Karpas-422 (cell line): Measurements from ENCODE around the gene ZSCAN22. TPM values are rescaled to one million over a fixed set of nuclear protein-coding genes. Genes with fewer than 3 reads are reported as not detected.
"Not testable (repeated sequence)": the region's sequence is repeated elsewhere in the genome, so short reads cannot be mapped to it uniquely, and the experiment has no call there.

ENCODE experiments used
- DNase-seq: peaks from one replicate; pipeline ENCODE4 v3.0.0-alpha.2; 2015
- H2AFZ ChIP-seq: fragments of 200-600 bp; sonication (generic); 2 replicates; pipeline ENCODE4 v1.6.1; 2014; ENCODE audit warnings: antibody characterized with exemption, low read length, mixed read lengths
- H3K27ac ChIP-seq: fragments of 200-600 bp; sonication (generic); 2 replicates; pipeline ENCODE4 v1.5.1; 2014; ENCODE audit warnings: mild to moderate bottlenecking, low read length, moderate library complexity
- H3K27me3 ChIP-seq: fragments of 200-600 bp; sonication (generic); 2 replicates; pipeline ENCODE4 v1.6.1; 2014; ENCODE audit warnings: low read length, mixed read lengths
- H3K36me3 ChIP-seq: fragments of 200-600 bp; sonication (generic); 2 replicates; pipeline ENCODE4 v1.6.1; 2014; ENCODE audit warnings: low read length, mixed read lengths; ENCODE audit not compliant: insufficient read depth
- H3K4me1 ChIP-seq: fragments of 200-600 bp; sonication (generic); 2 replicates; pipeline ENCODE4 v1.6.1; 2014; ENCODE audit warnings: mild to moderate bottlenecking, low read length, mixed read lengths
- H3K4me2 ChIP-seq: fragments of 200-600 bp; sonication (generic); 2 replicates; pipeline ENCODE4 v1.6.1; 2014; ENCODE audit warnings: low read length, low read depth, mild to moderate bottlenecking; ENCODE audit not compliant: poor library complexity, severe bottlenecking
- H3K4me3 ChIP-seq: fragments of 200-600 bp; sonication (generic); 2 replicates; pipeline ENCODE4 v1.5.1; 2014; ENCODE audit warnings: mild to moderate bottlenecking, antibody characterized with exemption, low read length, mixed read lengths
- H3K79me2 ChIP-seq: fragments of 200-600 bp; sonication (generic); 2 replicates; pipeline ENCODE4 v1.6.1; 2014; ENCODE audit warnings: mild to moderate bottlenecking, low read length, mixed read lengths
- H3K9ac ChIP-seq: fragments of 200-600 bp; sonication (generic); 2 replicates; pipeline ENCODE4 v1.6.0; 2014; ENCODE audit warnings: low read length
- H3K9me2 ChIP-seq: fragments of 200-600 bp; sonication (generic), shearing (Covaris generic); replicated peaks from 2 replicates; pipeline ENCODE4 v1.6.0; 2014; ENCODE audit warnings: mild to moderate bottlenecking, low read length, moderate library complexity; ENCODE audit not compliant: insufficient read depth
- H3K9me3 ChIP-seq: fragments of 300-700, 200-600 bp; sonication (generic); 2 replicates; pipeline ENCODE4 v1.6.1; 2014; ENCODE audit warnings: low read length, mixed read lengths
- H4K20me1 ChIP-seq: fragments of 200-600 bp; sonication (generic); 2 replicates; pipeline ENCODE4 v1.6.1; 2014; ENCODE audit warnings: mild to moderate bottlenecking, antibody characterized with exemption, low read length, low read depth; ENCODE audit not compliant: insufficient read depth
- total RNA-seq: library from RNA; depleted of rRNA; stranded (reverse); fragments of >200 nt; shearing (Covaris generic); gene quantifications from 2 replicates; pipeline ENCODE4 v1.2.3, GENCODE V29; 2014; ENCODE audit warnings: low replicate concordance

The ZSCAN22 gene
- total RNA-seq, 1 experiment from 2014 or later: 5.3 TPM

DNA sequence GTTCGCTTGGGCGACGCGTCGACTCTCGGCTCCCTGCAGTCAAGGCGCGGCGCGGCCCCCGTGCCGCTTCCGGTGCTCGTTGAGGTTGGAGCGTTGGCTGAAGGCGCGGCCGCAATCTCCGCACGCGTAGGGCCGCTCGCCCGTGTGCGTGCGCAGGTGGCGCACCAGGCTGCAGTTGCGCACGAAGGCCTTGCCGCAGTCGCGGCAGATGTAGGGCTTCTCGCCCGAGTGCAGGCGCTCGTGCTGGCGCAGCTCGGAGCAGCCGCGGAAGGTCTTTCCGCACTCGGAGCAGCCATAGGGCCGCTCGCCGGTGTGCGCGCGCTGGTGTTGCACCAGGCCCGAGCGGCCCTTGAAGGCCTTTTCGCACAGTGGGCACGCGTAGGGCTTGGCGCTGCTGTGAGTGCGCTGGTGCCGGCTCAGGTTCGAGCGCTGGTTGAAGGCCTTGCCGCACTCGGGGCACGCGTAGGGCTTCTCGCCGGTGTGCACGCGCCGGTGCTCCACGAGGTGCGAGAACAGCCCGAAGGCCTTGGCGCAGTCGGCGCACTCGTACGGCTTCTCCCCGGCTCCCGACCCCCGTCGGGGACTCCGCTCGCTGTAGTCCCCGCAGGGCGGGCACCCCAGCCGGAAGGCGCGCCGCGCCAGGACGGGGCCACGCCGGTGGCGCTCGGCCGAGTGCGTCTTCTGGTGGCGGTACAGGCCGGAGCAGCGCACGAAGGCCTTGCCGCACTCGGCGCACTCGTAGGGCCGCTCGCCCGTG, 41.1 kb downstream of the ZSCAN22 start:
- no peak overlapping the region for H3K4me3 ChIP-seq
- H3K9me2 ChIP-seq: no peaks in the 10 kb centered on the region
- no peaks in the 10 kb centered on the region for H4K20me1 ChIP-seq
- no peaks in the 10 kb centered on the region for H3K27me3 ChIP-seq
- H3K36me3 ChIP-seq: no peaks in the 10 kb centered on the region
- H3K9me3 ChIP-seq: no peaks in the 10 kb centered on the region
- no peak overlapping the region for H3K27ac ChIP-seq
- no peak overlapping the region for H2AFZ ChIP-seq
- H3K9ac ChIP-seq: no peak overlapping the region
- peaks cover 6% of the 10 kb centered on the region; the same call in 1 of the 2 replicates for H3K4me1 ChIP-seq
- H3K4me2 ChIP-seq: no peak overlapping the region
- no peak for DNase-seq
- H3K79me2 ChIP-seq: no peaks in the 10 kb centered on the region

DNA sequence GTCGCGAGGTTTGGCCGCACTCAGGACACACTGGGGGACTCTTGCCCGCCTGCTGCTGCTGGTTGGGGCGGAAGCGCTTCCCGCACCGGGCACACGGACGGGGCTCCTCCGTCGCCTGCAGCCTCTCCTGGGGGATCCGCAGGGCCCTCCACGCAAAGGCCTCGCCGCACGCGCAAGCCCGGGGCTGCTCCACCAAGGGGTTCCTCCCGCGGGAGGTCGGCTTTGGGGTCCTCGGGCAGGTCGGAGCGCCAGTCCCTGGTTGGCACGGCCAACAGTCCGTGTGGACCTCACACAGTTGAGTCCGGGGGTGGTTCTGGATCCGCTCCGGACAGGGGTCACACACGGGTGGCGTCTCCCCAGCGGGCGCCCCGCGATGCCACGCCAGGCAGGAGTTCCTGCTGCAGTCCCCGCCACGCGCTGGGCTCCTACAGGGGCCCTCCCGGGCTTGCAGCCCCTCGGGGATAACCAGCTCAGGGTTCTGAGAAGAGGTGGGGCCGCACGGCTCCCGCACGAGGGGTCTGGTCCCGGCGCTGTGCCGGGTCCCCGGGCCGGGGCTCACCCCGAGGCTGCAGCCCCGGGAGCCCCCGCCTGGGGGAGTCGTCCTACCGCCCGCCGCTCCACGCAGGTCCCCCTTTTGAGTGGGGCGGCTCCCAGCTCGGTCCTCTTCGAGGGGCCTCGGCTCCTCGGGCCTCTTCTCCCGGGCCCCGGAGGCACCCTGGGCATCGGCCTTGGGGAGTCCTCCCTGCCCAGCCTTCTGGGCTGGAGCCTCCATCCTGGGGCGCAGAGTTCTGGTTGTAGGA, 42.0 kb downstream of the ZSCAN22 start:
- H2AFZ ChIP-seq: no peak overlapping the region
- no peaks in the 10 kb centered on the region for H3K9me3 ChIP-seq
- H3K36me3 ChIP-seq: no peaks in the 10 kb centered on the region
- no peaks in the 10 kb centered on the region for H3K9me2 ChIP-seq
- H3K4me1 ChIP-seq: peaks cover 6% of the 10 kb centered on the region; the same call in 1 of the 2 replicates
- H3K79me2 ChIP-seq: no peaks in the 10 kb centered on the region
- no peak for DNase-seq
- H3K9ac ChIP-seq: no peak overlapping the region
- H4K20me1 ChIP-seq: no peaks in the 10 kb centered on the region
- H3K4me2 ChIP-seq: no peak overlapping the region
- H3K4me3 ChIP-seq: no peak overlapping the region
- no peak overlapping the region for H3K27ac ChIP-seq
- H3K27me3 ChIP-seq: no peaks in the 10 kb centered on the region

DNA sequence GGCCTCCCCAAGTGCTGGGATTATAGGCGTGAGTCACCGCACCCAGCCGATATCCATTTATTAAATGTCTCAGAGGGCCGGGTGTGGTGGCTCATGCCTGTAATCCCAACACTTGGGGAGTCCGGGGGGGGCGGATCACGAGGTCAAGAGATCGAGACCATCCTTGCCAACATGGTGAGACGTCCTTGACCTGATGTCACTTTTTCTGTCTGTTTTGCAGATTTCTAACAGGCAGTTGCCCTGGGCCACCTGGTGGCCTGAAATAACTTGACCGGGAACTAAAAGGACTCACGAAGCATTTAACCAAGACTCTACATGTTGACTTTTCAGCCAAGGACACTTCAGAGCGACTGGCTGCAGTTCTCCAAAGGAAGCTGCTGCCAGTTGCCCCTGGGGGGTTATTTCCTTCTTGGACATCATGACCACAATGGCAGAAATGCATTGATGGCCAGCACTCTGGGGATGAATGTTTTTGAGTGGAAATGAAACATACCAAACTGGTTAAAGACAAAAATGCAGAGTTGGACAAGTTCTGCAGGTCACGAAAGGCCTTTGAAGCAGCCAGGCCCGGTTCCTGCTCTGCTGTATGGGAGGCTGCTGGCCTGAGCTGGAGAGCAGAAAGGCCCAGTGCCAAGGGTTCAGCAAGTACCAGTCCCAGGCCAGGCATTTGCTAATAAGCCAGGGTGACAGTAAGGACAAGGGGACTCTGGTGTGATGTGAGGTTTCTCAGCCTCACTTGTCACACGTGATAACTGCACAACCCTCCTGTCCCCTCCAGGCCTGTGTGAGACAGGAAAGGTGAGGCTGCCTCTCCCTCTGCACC, 45.7 kb downstream of the ZSCAN22 start:
- Histone ChIP-seq H3K9ac (no peak overlapping the region), H3K4me1 (0 out of 2 replicates have a peak, but pooled peaks cover 2% of the 10 kb centered on the region), H3K4me3 (no peak overlapping the region), H3K27me3 (no peaks in the 10 kb centered on the region), H3K9me2 (no peaks in the 10 kb centered on the region), H3K27ac (no peak overlapping the region), H3K9me3 (no peaks in the 10 kb centered on the region), H2AFZ (no peak overlapping the region), H4K20me1 (no peaks in the 10 kb centered on the region), H3K4me2 (no peak overlapping the region), H3K79me2 (no peaks in the 10 kb centered on the region), H3K36me3 (no peaks in the 10 kb centered on the region)
- no peak for DNase-seq

DNA sequence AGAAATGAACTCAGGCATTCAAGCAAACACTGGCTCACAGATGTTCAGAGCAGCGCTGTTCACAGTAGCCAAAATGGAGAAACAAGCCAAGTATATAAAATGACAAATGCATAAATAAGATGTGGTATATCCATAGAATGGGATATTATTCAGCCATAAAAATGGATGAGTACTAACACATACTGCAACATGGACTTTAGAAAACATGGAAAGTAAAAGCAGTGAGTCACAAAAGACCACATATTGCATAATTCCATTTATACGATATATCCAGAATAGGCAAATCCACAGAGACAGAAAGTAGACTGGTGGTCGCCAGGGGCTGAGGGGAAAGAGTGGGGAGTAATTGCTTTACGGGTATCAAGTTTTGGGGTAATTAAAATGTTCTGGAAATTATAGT, 47.4 kb downstream of the ZSCAN22 start:
- Histone ChIP-seq H2AFZ (no peak overlapping the region), H3K4me3 (no peak overlapping the region), H3K79me2 (peaks cover under 1% of the 10 kb centered on the region), H4K20me1 (no peaks in the 10 kb centered on the region), H3K27ac (no peak overlapping the region), H3K9me2 (no peaks in the 10 kb centered on the region), H3K4me1 (peaks cover 7% of the 10 kb centered on the region), H3K9me3 (no peaks in the 10 kb centered on the region), H3K4me2 (no peak overlapping the region), H3K36me3 (no peaks in the 10 kb centered on the region), H3K27me3 (no peaks in the 10 kb centered on the region), H3K9ac (no peak overlapping the region)
- no peak for DNase-seq

DNA sequence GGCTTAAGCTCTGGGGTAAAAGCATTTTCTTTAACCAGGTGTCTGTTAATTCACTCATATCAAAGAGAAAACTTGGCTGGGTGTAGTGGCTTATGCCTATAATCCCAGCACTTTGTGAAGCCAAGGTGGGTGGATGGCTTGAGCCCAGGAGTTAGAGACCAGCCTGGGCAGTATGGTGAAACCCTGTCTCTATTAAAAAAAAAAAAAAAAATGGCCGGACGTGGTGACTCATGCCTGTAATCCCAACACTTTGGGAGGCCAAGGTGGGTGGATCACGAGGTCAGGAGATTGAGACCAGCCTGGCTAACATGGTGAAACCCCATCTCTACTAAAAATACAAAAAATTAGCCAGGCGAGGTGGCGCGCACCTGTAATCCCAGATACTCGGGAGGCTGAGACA, 49.9 kb downstream of the ZSCAN22 start:
- not testable (repeated sequence) for H3K9ac ChIP-seq, DNase-seq, H3K36me3 ChIP-seq, H4K20me1 ChIP-seq, H2AFZ ChIP-seq, H3K27me3 ChIP-seq, H3K9me2 ChIP-seq, H3K27ac ChIP-seq, H3K9me3 ChIP-seq, H3K4me3 ChIP-seq, H3K4me2 ChIP-seq
- H3K79me2 ChIP-seq: peaks cover 15% of the 10 kb centered on the region
- peaks cover 20% of the 10 kb centered on the region for H3K4me1 ChIP-seq

DNA sequence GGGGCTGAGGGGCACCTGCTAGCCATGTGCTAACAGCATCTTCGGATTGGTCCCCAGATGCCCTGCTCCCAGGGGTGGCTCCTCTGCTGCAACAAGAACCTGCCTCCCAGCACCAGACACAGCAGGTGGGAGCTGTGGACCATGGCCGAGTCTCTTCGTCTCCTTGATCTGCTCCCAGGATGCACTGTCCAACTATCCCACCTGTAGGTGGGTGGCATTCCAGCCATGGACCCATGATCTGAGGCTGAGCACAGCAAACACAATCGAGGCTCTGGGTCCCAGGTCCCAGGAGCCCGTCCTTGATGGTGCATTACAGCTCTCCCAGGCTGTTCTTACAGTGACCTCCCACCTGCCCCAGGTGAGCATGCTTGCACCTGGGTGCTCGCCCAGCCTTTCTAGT, 52.5 kb downstream of the ZSCAN22 start:
- Histone ChIP-seq H3K4me1 (peaks cover 32% of the 10 kb centered on the region), H3K27me3 (no peaks in the 10 kb centered on the region), H3K36me3 (no peaks in the 10 kb centered on the region), H3K4me3 (peak overlapping the region; percentile 79), H3K9me3 (no peaks in the 10 kb centered on the region), H3K4me2 (peak overlapping the region; percentile 90), H3K27ac (no peak overlapping the region), H3K9ac (peak overlapping the region; percentile 77), H3K9me2 (no peaks in the 10 kb centered on the region), H3K79me2 (peaks cover 34% of the 10 kb centered on the region), H4K20me1 (no peaks in the 10 kb centered on the region), H2AFZ (no peak overlapping the region; the same call in 1 of the 2 replicates)
- DNase-seq: no peak

DNA sequence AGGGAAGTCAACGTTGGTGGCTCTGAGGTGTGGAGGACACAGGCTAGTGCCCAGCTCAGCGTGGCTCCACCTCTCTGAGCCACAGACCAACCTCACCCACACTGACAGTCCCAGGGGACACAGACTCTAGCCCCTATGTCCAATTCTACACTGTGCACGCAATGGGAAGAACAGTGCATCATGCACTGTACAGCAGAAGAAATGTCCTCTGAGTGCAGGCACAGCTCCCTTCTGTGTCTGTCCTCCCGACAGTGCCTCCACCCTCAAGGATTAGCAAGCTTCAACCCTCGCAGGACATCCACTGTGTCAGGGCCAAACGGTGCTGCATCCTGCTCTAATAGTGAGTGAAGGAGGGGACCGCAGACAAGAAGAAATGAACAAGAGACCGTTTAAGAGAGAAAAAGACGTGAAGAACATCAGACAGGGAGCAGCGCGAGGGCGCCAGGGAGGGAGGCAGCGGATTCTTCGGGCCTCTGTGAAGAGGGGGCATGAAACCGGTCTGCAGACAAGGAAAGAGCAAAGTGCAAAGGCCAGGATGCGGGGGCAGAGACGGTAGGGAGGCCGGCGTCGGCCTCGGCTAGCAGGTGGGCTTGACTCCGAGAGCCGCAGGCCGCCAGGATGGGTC, 53.4 kb downstream of the ZSCAN22 start:
- no peaks in the 10 kb centered on the region for H3K9me2 ChIP-seq

More for the DNA sequence above, 53.4 kb downstream of the ZSCAN22 start:
- Histone ChIP-seq H3K27me3 (no peaks in the 10 kb centered on the region), H3K4me1 (peaks cover 38% of the 10 kb centered on the region), H3K4me3 (peak overlapping the region; percentile 79), H3K79me2 (peaks cover 40% of the 10 kb centered on the region), H4K20me1 (no peaks in the 10 kb centered on the region), H2AFZ (peak overlapping the region; percentile 5; the same call in 1 of the 2 replicates), H3K9ac (peak overlapping the region; percentile 77), H3K4me2 (peak overlapping the region; percentile 90), H3K9me3 (no peaks in the 10 kb centered on the region), H3K36me3 (no peaks in the 10 kb centered on the region), H3K27ac (peak overlapping the region; percentile 58)
- DNase-seq: no peak
